22Rv1 (cell line): ENCODE measurements around the gene KLHL25.

Experiments used
- ZFX ChIP-seq: fragments of 450-650 bp; IDR thresholded peaks from 2 replicates; pipeline ENCODE4 v1.6.1; 2017; ENCODE audit warnings: antibody characterized with exemption, borderline replicate concordance
- TF ChIP-seq, protein P1 (sequence below): fragments of 450-650 bp; IDR thresholded peaks from 2 replicates; pipeline ENCODE4 v1.5.1; 2017; ENCODE audit warnings: mild to moderate bottlenecking

DNA sequence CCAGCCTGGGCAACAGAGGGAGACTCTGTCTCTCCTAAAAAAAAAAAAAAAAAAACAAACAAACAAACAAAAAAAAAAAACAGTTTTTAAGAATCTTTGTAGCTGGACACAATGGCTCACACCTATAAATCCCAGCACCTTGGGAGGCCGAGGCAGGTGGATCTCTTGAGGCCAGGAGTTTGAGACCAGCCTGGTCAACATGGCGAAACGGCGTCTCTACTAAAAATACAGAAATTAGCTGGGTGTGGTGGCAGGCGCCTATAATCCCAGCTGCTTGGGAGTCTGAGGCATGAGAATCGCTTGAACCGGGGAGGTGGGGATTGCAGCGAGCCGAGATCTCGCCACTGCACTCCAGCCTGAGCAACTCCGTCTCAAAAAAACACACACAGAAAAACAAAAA is 53.1 kb downstream of the KLHL25 start:
- TF ChIP-seq, protein P1, sequence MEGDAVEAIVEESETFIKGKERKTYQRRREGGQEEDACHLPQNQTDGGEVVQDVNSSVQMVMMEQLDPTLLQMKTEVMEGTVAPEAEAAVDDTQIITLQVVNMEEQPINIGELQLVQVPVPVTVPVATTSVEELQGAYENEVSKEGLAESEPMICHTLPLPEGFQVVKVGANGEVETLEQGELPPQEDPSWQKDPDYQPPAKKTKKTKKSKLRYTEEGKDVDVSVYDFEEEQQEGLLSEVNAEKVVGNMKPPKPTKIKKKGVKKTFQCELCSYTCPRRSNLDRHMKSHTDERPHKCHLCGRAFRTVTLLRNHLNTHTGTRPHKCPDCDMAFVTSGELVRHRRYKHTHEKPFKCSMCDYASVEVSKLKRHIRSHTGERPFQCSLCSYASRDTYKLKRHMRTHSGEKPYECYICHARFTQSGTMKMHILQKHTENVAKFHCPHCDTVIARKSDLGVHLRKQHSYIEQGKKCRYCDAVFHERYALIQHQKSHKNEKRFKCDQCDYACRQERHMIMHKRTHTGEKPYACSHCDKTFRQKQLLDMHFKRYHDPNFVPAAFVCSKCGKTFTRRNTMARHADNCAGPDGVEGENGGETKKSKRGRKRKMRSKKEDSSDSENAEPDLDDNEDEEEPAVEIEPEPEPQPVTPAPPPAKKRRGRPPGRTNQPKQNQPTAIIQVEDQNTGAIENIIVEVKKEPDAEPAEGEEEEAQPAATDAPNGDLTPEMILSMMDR = no peak
- TF ChIP-seq ZFX = no peak
